Naive thymus-derived CD4-positive, alpha-beta T cell (primary cell): Measurements from ENCODE around the gene FUCA1. TPM values are rescaled to one million over a fixed set of nuclear protein-coding genes. Genes with fewer than 3 reads are reported as not detected.

Source experiments
- ATAC-seq: fragments of 150-1000 bp; cut with Tn5 transposase; 2 replicates; pipeline ENCODE4 v1.10.0; 2021; ENCODE audit warnings: mild to moderate bottlenecking, moderate library complexity
- CTCF ChIA-PET: fragments of 350-600 bp; sonication (Branson Sonifier 250); formaldehyde crosslinking; loops from one replicate; lab custom pipeline; 2021; ENCODE audit warnings: antibody characterized with exemption; lab: Charles Lee
- POLR2A ChIA-PET: fragments of 350-600 bp; sonication (Branson Sonifier 250); formaldehyde crosslinking; loops from one replicate; lab custom pipeline; 2021; ENCODE audit warnings: antibody characterized with exemption, inconsistent platforms; lab: Charles Lee
- DNase-seq, 9 donors: peaks; one replicate each; pipeline versions ENCODE4 v3.0.0 to v3.0.0-alpha.2; 2020 to 2022; ENCODE audit warnings: mixed read lengths in 1 of 9
- H3K27ac ChIP-seq: one replicate; pipeline ENCODE4 v1.7.0; 2013; ENCODE audit warnings: mild to moderate bottlenecking, low read depth, low read length, moderate library complexity
- H3K27me3 ChIP-seq, 2 donors: one replicate each; pipeline ENCODE4 v1.7.0; 2013; ENCODE audit warnings: low read length in 2 of 2, mild to moderate bottlenecking in 2 of 2, moderate library complexity in 2 of 2; ENCODE audit not compliant: control insufficient read depth in 2 of 2, insufficient read depth in 2 of 2
- H3K36me3 ChIP-seq, 3 experiments: 1 replicate in 2 of 3; 2 replicates in 1 of 3; pipeline ENCODE4 v1.7.0; 2013; ENCODE audit warnings: low read length in 3 of 3, mild to moderate bottlenecking in 3 of 3, moderate library complexity in 1 of 3; ENCODE audit not compliant: insufficient read depth in 3 of 3, control insufficient read depth in 2 of 3
- H3K4me1 ChIP-seq, 2 donors: one replicate each; pipeline ENCODE4 v1.7.0; 2013; ENCODE audit warnings: low read length in 2 of 2, mild to moderate bottlenecking in 2 of 2, moderate library complexity in 1 of 2; ENCODE audit not compliant: control insufficient read depth in 2 of 2, insufficient read depth in 2 of 2
- H3K4me3 ChIP-seq: 2 replicates; pipeline ENCODE4 v1.7.0; 2013; ENCODE audit warnings: mild to moderate bottlenecking, low read length
- H3K9me3 ChIP-seq, 3 experiments: 1 replicate in 2 of 3; 2 replicates in 1 of 3; pipeline ENCODE4 v1.7.0; 2013; ENCODE audit warnings: low read length in 3 of 3; ENCODE audit not compliant: control insufficient read depth in 2 of 3
- H3K27ac Mint-ChIP-seq, 9 donors: one replicate each; pipeline ENCODE4 v1.8.0; 2020 to 2022; ENCODE audit warnings: mixed read lengths in 9 of 9, mild to moderate bottlenecking in 8 of 9, moderate library complexity in 5 of 9, inconsistent platforms in 2 of 9
- H3K27me3 Mint-ChIP-seq, 5 donors: one replicate each; pipeline ENCODE4 v1.8.0; 2021 to 2022; ENCODE audit warnings: mixed read lengths in 5 of 5, mild to moderate bottlenecking in 1 of 5
- H3K36me3 Mint-ChIP-seq, 5 donors: one replicate each; pipeline ENCODE4 v1.8.0; 2020 to 2022; ENCODE audit warnings: mixed read lengths in 5 of 5, mild to moderate bottlenecking in 3 of 5, inconsistent platforms in 1 of 5
- H3K4me1 Mint-ChIP-seq, 7 donors: one replicate each; pipeline ENCODE4 v1.8.0; 2020 to 2022; ENCODE audit warnings: mixed read lengths in 7 of 7, mild to moderate bottlenecking in 3 of 7, inconsistent platforms in 1 of 7
- H3K4me3 Mint-ChIP-seq, 10 donors: one replicate each; pipeline ENCODE4 v1.8.0; 2020 to 2022; ENCODE audit warnings: mild to moderate bottlenecking in 10 of 10, mixed read lengths in 10 of 10, moderate library complexity in 6 of 10, inconsistent platforms in 2 of 10
- H3K9me3 Mint-ChIP-seq, 11 donors: one replicate each; pipeline ENCODE4 v1.8.0; 2020 to 2022; ENCODE audit warnings: mixed read lengths in 11 of 11, mild to moderate bottlenecking in 4 of 11, inconsistent platforms in 1 of 11, moderate library complexity in 1 of 11
- intact Hi-C, 2 donors: fragments of 100-400 bp; cut with micrococcal nuclease; formaldehyde crosslinking; loops; one replicate each; pipeline ENCODE4 v1.15.1; 2023
- polyA plus RNA-seq, 2 donors: library from polyadenylated mRNA; unstranded; fragments of 300-500 nt; fragmentation: Illumina TruSeq; gene quantifications; one replicate each; pipeline ENCODE4 v1.2.3, GENCODE V29; 2021
- total RNA-seq, 6 experiments: library from RNA in 5 of 6; stranded (reverse) in 5 of 6; gene quantifications; 1 replicate in 5 of 6; 2 replicates in 1 of 6; pipeline ENCODE4 v1.2.3 and lab custom pipeline; 2021 to 2026

Gene FUCA1
- total and polyA plus RNA-seq, 7 experiments from 2014 or later, result 4.9 to 62.7 (median 16.3) TPM

- intact Hi-C loops, result loop anchor here (2.0 kb wide), 4 partner anchors 37 to 179 kb away; partner anchors contain the start of genes ELOA (in 1 of the 2), PNRC2 (in 1 of the 2) and SRSF10 (in 1 of the 2)
- peaks cover 6 to 25% (median 15%) of the 10 kb centered on the region in 7 donors for H3K4me1 Mint-ChIP-seq
- H3K27ac Mint-ChIP-seq, result peak overlapping the region; percentile 77 to 95 (median 92)
- ChIA-PET POLR2A (interaction anchor here (0.6 to 7.3 kb wide), 14 partner anchors 8 to 1426 kb away, joined by 3 to 53 read pairs (median 5); partner anchors contain the start of genes ELOA, HMGCL, LYPLA2 and PITHD1), CTCF (interaction anchor here (0.9 to 3.0 kb wide), 3 partner anchors 10 to 115 kb away, joined by 3 to 14 read pairs (median 9); no protein-coding TSS in a partner anchor)
- Histone ChIP-seq H3K9me3 (no peaks in the 10 kb centered on the region), H3K4me1 (peaks cover 7 to 15% of the 10 kb centered on the region in 2 donors), H3K27me3 (no peaks in the 10 kb centered on the region), H3K4me3 (peak overlapping the region; percentile 84), H3K27ac (peak overlapping the region; percentile 91), H3K36me3 (peaks cover 0 to 15% (median 0%) of the 10 kb centered on the region in 3 experiments)
- ATAC-seq (no peak), DNase-seq (no peak)
- H3K9me3 Mint-ChIP-seq, result no peaks in the 10 kb centered on the region
- H3K4me3 Mint-ChIP-seq, result peak overlapping the region; percentile 79 to 94 (median 88)
- peaks cover 0 to 11% (median 0%) of the 10 kb centered on the region in 5 donors for H3K36me3 Mint-ChIP-seq
- H3K27me3 Mint-ChIP-seq, result no peaks in the 10 kb centered on the region
Observed at GRCh38 chr1:23801338-23801748, 66.7 kb downstream of the FUCA1 start.

- ChIA-PET CTCF (interaction anchor here (0.9 to 2.6 kb wide), 3 partner anchors 9 to 29 kb away, joined by 3 to 9 read pairs (median 3); partner anchors contain the start of gene LYPLA2), POLR2A (interaction anchor here (0.6 to 7.3 kb wide), 14 partner anchors 9 to 1427 kb away, joined by 3 to 53 read pairs (median 6); partner anchors contain the start of genes ELOA, HMGCL, LYPLA2 and PITHD1)
- no peaks in the 10 kb centered on the region for H3K27me3 ChIP-seq
- no peaks in the 10 kb centered on the region for H3K9me3 Mint-ChIP-seq
- ATAC-seq, result peak; percentile 97
- H3K27ac Mint-ChIP-seq, result peak within 1 kb of the TSS; percentile 81 to 95 (median 92)
- H3K4me1 ChIP-seq, result peaks cover 7 to 15% of the 10 kb centered on the region in 2 donors
- intact Hi-C loops, result loop anchor here (1.0 to 2.0 kb wide), 12 partner anchors 9 to 432 kb away; partner anchors contain the start of genes ELOA (in 2 of the 2), LYPLA2 (in 2 of the 2), PITHD1 (in 2 of the 2) and PNRC2 (in 2 of the 2)
- no peaks in the 10 kb centered on the region for H3K27me3 Mint-ChIP-seq
- peaks cover 6 to 25% (median 15%) of the 10 kb centered on the region in 7 donors for H3K4me1 Mint-ChIP-seq
- peaks cover 0 to 20% (median 0%) of the 10 kb centered on the region in 3 experiments for H3K36me3 ChIP-seq
- peak within 1 kb of the TSS; percentile 91 for H3K27ac ChIP-seq
- peaks cover 0 to 11% (median 0%) of the 10 kb centered on the region in 5 donors for H3K36me3 Mint-ChIP-seq
- H3K4me3 ChIP-seq, result peak within 1 kb of the TSS; percentile 84
- H3K9me3 ChIP-seq, result no peaks in the 10 kb centered on the region
- peak within 1 kb of the TSS; percentile 79 to 94 (median 88) for H3K4me3 Mint-ChIP-seq
- peak; percentile 87 to 96 (median 94) for DNase-seq
Observed at GRCh38 chr1:23800400-23801337, 67.4 kb downstream of the FUCA1 start, which contains the start of gene GALE. Gene GALE, minus strand, starts transcription at chr1:23800754. Its CDS starts 1,747 bp downstream, at chr1:23799007.

- Mint-ChIP-seq H3K27me3 (no peaks in the 10 kb centered on the region), H3K36me3 (peaks cover 0 to 15% (median 0%) of the 10 kb centered on the region in 5 donors), H3K4me3 (peak overlapping the region; percentile 79 to 94 (median 88)), H3K4me1 (peaks cover 6 to 25% (median 15%) of the 10 kb centered on the region in 7 donors), H3K27ac (peak overlapping the region; percentile 4 to 94 (median 89)), H3K9me3 (no peaks in the 10 kb centered on the region)
- H3K9me3 ChIP-seq, result no peaks in the 10 kb centered on the region
- peak overlapping the region; percentile 84 for H3K4me3 ChIP-seq
- H3K36me3 ChIP-seq, result peaks cover 0 to 29% (median 0%) of the 10 kb centered on the region in 3 experiments
- no peaks in the 10 kb centered on the region for H3K27me3 ChIP-seq
- peaks cover 7 to 15% of the 10 kb centered on the region in 2 donors for H3K4me1 ChIP-seq
- POLR2A ChIA-PET, result interaction anchor here (0.7 to 7.3 kb wide), 9 partner anchors 8 to 105 kb away, joined by 3 to 53 read pairs (median 11); partner anchors contain the start of genes HMGCL, LYPLA2 and PITHD1
- peak overlapping the region; percentile 91 for H3K27ac ChIP-seq
- CTCF ChIA-PET, result interaction anchor here (0.6 to 1.0 kb wide), 3 partner anchors 8 to 33 kb away, joined by 3 to 4 read pairs (median 3); partner anchors contain the start of gene LYPLA2
- intact Hi-C loops, result loop anchor here (1.0 to 2.0 kb wide), 12 partner anchors 8 to 431 kb away; partner anchors contain the start of genes ELOA (in 2 of the 2), LYPLA2 (in 2 of the 2), PITHD1 (in 2 of the 2) and PNRC2 (in 2 of the 2)
- peak in 1 of 9 donors; percentile 36 for DNase-seq
- ATAC-seq, result no peak
Observed at GRCh38 chr1:23799570-23800399, 68.3 kb downstream of the FUCA1 start.

GRCh38 chr1:23799255-23799569 is 68.9 kb downstream of the FUCA1 start:
- Mint-ChIP-seq H3K27ac (peak overlapping the region in 4 of 9 donors; percentile 55 to 92 (median 78)), H3K4me3 (peak overlapping the region in 9 of 10 donors; percentile 59 to 92 (median 85)), H3K4me1 (peaks cover 6 to 25% (median 15%) of the 10 kb centered on the region in 7 donors), H3K27me3 (no peaks in the 10 kb centered on the region), H3K36me3 (peaks cover 0 to 11% (median 0%) of the 10 kb centered on the region in 5 donors), H3K9me3 (no peaks in the 10 kb centered on the region)
- CTCF ChIA-PET, result interaction anchor here (0.6 kb wide), 1 partner anchor 33 kb away, joined by 4 read pairs; no protein-coding TSS in a partner anchor
- Histone ChIP-seq H3K9me3 (no peaks in the 10 kb centered on the region), H3K4me3 (peak overlapping the region; percentile 84), H3K27ac (peak overlapping the region; percentile 91), H3K36me3 (peaks cover 0 to 35% (median 0%) of the 10 kb centered on the region in 3 experiments), H3K27me3 (no peaks in the 10 kb centered on the region), H3K4me1 (peaks cover 7 to 15% of the 10 kb centered on the region in 2 donors)
- DNase-seq (no peak), ATAC-seq (no peak)
- POLR2A ChIA-PET, result interaction anchor here (0.7 to 7.3 kb wide), 5 partner anchors 7 to 66 kb away, joined by 3 to 53 read pairs (median 36); partner anchors contain the start of genes HMGCL, LYPLA2 and PITHD1
- intact Hi-C loops, result no loop called here

- Histone ChIP-seq H3K36me3 (peaks cover 0 to 37% (median 0%) of the 10 kb centered on the region in 3 experiments), H3K27ac (peak overlapping the region; percentile 43), H3K27me3 (no peaks in the 10 kb centered on the region), H3K4me3 (no peak overlapping the region), H3K9me3 (no peaks in the 10 kb centered on the region), H3K4me1 (peaks cover 7 to 15% of the 10 kb centered on the region in 2 donors)
- no peak for ATAC-seq
- peak overlapping the region in 6 of 10 donors; percentile 38 to 92 (median 80) for H3K4me3 Mint-ChIP-seq
- no peak for DNase-seq
- POLR2A ChIA-PET, result interaction anchor here (4.1 to 7.3 kb wide), 2 partner anchors 7 to 21 kb away, joined by 36 to 53 read pairs; partner anchors contain the start of genes LYPLA2 and PITHD1
- CTCF ChIA-PET, result interaction anchor here (1.0 kb wide), 1 partner anchor 118 kb away, joined by 3 read pairs; no protein-coding TSS in a partner anchor
- peaks cover 6 to 25% (median 15%) of the 10 kb centered on the region in 7 donors for H3K4me1 Mint-ChIP-seq
- no peaks in the 10 kb centered on the region for H3K27me3 Mint-ChIP-seq
- intact Hi-C loops, result no loop called here
- H3K36me3 Mint-ChIP-seq, result peaks cover 0 to 6% (median 0%) of the 10 kb centered on the region in 5 donors
- no peaks in the 10 kb centered on the region for H3K9me3 Mint-ChIP-seq
- peak overlapping the region in 3 of 9 donors; percentile 39 to 52 (median 41) for H3K27ac Mint-ChIP-seq
Observed at GRCh38 chr1:23798662-23799142, 69.4 kb downstream of the FUCA1 start.
